ENCODE data around the gene C1orf115. TPM values are rescaled to one million over a fixed set of nuclear protein-coding genes. Genes with fewer than 3 reads are reported as not detected.
A peak's percentile ranks its signal among the peaks of the same experiment; 100 is the strongest.

The C1orf115 gene
- total and polyA plus RNA-seq, 9 of the 15 experiments (the other 6 are each of a cell fraction or from before 2014, with no cell fraction given): not detected

- TF ChIP-seq, protein P1, sequence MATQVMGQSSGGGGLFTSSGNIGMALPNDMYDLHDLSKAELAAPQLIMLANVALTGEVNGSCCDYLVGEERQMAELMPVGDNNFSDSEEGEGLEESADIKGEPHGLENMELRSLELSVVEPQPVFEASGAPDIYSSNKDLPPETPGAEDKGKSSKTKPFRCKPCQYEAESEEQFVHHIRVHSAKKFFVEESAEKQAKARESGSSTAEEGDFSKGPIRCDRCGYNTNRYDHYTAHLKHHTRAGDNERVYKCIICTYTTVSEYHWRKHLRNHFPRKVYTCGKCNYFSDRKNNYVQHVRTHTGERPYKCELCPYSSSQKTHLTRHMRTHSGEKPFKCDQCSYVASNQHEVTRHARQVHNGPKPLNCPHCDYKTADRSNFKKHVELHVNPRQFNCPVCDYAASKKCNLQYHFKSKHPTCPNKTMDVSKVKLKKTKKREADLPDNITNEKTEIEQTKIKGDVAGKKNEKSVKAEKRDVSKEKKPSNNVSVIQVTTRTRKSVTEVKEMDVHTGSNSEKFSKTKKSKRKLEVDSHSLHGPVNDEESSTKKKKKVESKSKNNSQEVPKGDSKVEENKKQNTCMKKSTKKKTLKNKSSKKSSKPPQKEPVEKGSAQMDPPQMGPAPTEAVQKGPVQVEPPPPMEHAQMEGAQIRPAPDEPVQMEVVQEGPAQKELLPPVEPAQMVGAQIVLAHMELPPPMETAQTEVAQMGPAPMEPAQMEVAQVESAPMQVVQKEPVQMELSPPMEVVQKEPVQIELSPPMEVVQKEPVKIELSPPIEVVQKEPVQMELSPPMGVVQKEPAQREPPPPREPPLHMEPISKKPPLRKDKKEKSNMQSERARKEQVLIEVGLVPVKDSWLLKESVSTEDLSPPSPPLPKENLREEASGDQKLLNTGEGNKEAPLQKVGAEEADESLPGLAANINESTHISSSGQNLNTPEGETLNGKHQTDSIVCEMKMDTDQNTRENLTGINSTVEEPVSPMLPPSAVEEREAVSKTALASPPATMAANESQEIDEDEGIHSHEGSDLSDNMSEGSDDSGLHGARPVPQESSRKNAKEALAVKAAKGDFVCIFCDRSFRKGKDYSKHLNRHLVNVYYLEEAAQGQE (IDR thresholded peaks at IDR 0.05; ENCODE audit: borderline replicate concordance): peak; percentile 91
- TF ChIP-seq, protein P1 (CRISPR knock-in tag; IDR thresholded peaks at IDR 0.05; ENCODE audit: low read depth): no peak
- TF ChIP-seq EHMT2 (IDR thresholded peaks at IDR 0.05) (peak; percentile 74), ZNF695 (CRISPR knock-in tag; IDR thresholded peaks at IDR 0.05) (no peak)
These were observed 43.0 kb downstream of the C1orf115 start (continued) for GRCh38 chr1:220733086-220733601.
